Progenitor cell of endocrine pancreas (in vitro differentiated cells): ENCODE results near the gene NPC1L1. TPM values are rescaled to one million over a fixed set of nuclear protein-coding genes. Genes with fewer than 3 reads are reported as not detected.

Experiments used
- DNase-seq: peaks from one replicate; pipeline ENCODE4 v3.0.0; 2021; ENCODE audit warnings: low spot score; ENCODE audit not compliant: unreplicated experiment
- H3K27ac Mint-ChIP-seq: 2 replicates; pipeline ENCODE4 v1.8.0; 2021; ENCODE audit warnings: mild to moderate bottlenecking, moderate library complexity, mixed read lengths
- H3K27me3 Mint-ChIP-seq: 2 replicates; pipeline ENCODE4 v1.8.0; 2021; ENCODE audit warnings: mixed read lengths
- H3K36me3 Mint-ChIP-seq: 2 replicates; pipeline ENCODE4 v1.8.0; 2022; ENCODE audit warnings: mixed read lengths; ENCODE audit not compliant: insufficient read depth
- H3K4me1 Mint-ChIP-seq: 2 replicates; pipeline ENCODE4 v1.8.0; 2021; ENCODE audit warnings: low read depth, mixed read lengths
- H3K4me3 Mint-ChIP-seq: 2 replicates; pipeline ENCODE4 v1.8.0; 2021; ENCODE audit warnings: low read depth, mild to moderate bottlenecking, moderate library complexity, mixed read lengths
- H3K9me3 Mint-ChIP-seq: 2 replicates; pipeline ENCODE4 v1.8.0; 2021; ENCODE audit warnings: low read depth, mixed read lengths
- CTCF ChIP-seq: fragments of 200-600 bp; sonication (generic); IDR thresholded peaks from one replicate; pipeline ENCODE4 v1.5.0; 2021; ENCODE audit warnings: antibody characterized with exemption, mild to moderate bottlenecking; ENCODE audit not compliant: unreplicated experiment
- total RNA-seq: library from RNA; stranded (reverse); gene quantifications from 2 replicates; pipeline ENCODE4 v1.2.1, GENCODE V29; 2021

NPC1L1 gene
- total RNA-seq, 1 donor from 2014 or later, result 21.0 TPM

- Mint-ChIP-seq H3K4me1 (peaks cover 33% of the 10 kb centered on the region), H3K27ac (no peak overlapping the region), H3K27me3 (no peaks in the 10 kb centered on the region), H3K36me3 (peaks cover 16% of the 10 kb centered on the region), H3K9me3 (no peaks in the 10 kb centered on the region), H3K4me3 (no peak overlapping the region)
- no peak for DNase-seq
- no peak for TF ChIP-seq CTCF
Observed at GRCh38 chr7:44470628-44471245, 70.4 kb downstream of the NPC1L1 start.

GRCh38 chr7:44470135-44470479, 71.0 kb downstream of the NPC1L1 start:
- no peak for DNase-seq
- no peak overlapping the region for H3K4me3 Mint-ChIP-seq
- H3K4me1 Mint-ChIP-seq, result peaks cover 33% of the 10 kb centered on the region
- TF ChIP-seq CTCF, result no peak
- no peak overlapping the region for H3K27ac Mint-ChIP-seq
- H3K27me3 Mint-ChIP-seq, result no peaks in the 10 kb centered on the region
- H3K36me3 Mint-ChIP-seq, result peaks cover 16% of the 10 kb centered on the region
- H3K9me3 Mint-ChIP-seq, result no peaks in the 10 kb centered on the region

DNA sequence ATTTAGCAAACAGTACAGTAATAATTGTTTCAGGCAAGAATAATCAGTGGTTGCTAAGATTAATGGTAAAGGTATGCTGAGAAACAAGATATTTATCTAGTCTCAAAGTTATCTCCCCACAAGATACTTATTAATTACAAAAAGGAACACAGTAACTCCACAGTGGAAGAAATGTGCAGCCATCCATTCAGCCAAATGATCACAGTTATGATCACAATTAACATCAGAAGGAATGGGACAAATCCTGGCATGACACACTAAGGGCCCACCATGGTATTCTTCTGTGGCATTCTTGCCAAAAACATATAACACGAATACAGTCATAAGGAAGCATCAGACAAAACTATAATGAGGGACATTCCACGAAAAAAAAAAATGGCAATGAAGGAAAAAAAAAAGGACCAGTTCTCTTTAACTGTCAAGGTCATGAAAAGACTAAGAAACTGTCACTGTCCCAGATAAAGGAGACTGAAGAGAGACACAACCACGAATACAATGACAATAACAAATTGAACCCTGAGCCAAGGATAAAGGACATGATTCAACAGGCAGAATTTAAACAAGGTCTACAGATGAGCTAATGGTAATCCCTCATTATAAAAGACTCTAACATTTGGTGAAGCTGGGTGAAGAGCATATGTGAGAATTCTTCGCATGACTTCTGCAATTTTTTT, 71.5 kb downstream of the NPC1L1 start:
- H3K27ac Mint-ChIP-seq, result no peak overlapping the region
- H3K4me1 Mint-ChIP-seq, result peaks cover 33% of the 10 kb centered on the region
- DNase-seq, result no peak
- TF ChIP-seq CTCF, result no peak
- no peaks in the 10 kb centered on the region for H3K9me3 Mint-ChIP-seq
- no peak overlapping the region for H3K4me3 Mint-ChIP-seq
- H3K27me3 Mint-ChIP-seq, result no peaks in the 10 kb centered on the region
- peaks cover 19% of the 10 kb centered on the region for H3K36me3 Mint-ChIP-seq

DNA sequence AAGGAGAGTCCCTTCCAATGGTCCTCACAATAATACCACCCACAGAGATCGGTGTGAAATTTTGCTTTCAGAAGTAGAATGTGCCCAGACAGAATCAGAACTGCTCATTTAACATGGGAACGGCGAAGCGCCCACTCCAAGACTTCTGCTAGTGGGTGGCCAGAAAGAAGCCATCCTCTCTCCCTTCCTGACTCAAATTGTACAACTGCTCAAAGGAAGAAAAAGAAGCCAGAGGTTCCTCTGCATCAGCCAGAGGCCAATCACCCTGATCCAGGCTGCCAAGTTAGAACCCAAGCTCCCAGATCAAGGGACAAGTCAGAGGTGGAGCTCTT, 73.9 kb downstream of the NPC1L1 start:
- Mint-ChIP-seq H3K4me1 (peaks cover 24% of the 10 kb centered on the region), H3K36me3 (peaks cover 19% of the 10 kb centered on the region), H3K9me3 (no peaks in the 10 kb centered on the region), H3K27me3 (no peaks in the 10 kb centered on the region), H3K27ac (no peak overlapping the region), H3K4me3 (no peak overlapping the region)
- no peak for TF ChIP-seq CTCF
- DNase-seq, result no peak

DNA sequence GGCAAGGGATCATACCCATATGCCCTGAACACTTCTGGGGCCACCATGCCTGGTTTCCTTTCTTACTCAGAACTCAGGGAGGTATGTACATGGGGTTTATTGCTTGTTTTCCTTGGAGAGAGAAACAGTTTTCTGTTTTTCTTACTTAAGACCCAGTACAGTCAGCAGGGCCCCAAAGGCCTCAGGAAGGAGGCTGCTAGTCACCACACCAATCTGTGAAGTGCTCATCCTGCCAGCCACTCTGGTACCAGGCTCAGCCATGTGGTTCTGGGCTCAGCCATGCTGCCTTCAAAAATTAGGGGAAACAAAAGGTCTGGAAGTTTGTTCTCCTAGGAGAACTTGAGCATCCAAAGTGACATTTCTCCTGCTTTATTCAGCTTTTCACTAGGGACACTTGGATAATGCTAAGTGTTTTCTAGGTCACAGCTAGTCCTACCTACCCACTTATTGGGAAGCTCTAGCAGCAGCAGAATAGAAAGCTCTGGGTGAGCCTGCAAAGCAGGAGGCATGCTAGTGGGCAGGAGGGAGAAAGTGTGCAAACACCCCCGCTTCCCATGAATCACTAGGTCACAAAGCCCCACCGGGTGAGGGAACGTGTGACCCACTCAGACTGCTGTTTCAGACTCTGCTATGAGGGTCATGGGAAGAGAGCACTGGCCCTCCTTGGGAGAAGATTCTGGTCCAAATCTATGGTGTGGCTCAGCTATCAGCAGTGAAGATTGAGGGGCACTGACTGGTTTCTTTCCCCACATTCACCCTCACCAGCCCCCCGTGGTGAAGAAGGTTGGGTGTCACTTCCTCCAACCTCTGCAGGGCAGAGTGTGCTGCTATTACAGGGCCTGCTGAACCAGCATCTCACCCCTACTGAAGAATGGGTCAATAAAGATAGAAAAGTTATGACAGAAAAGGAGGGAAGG, 74.6 kb downstream of the NPC1L1 start:
- Mint-ChIP-seq H3K4me3 (no peak overlapping the region), H3K36me3 (peaks cover 18% of the 10 kb centered on the region), H3K27me3 (no peaks in the 10 kb centered on the region), H3K4me1 (peaks cover 21% of the 10 kb centered on the region), H3K9me3 (no peaks in the 10 kb centered on the region), H3K27ac (no peak overlapping the region)
- no peak for TF ChIP-seq CTCF
- DNase-seq, result no peak
